Small intestine (tissue), 7 donors: ENCODE results near the gene WASL. TPM values are rescaled to one million over a fixed set of nuclear protein-coding genes. Genes with fewer than 3 reads are reported as not detected.

Source experiments
- DNase-seq, 2 donors: peaks; one replicate each; pipeline versions ENCODE4 v3.0.0 to v3.0.0-alpha.2; 2013
- FAIRE-seq: peaks from 2 replicates; lab custom pipeline; 2012; peaks lifted over from hg19 to GRCh38; lab: Jason Lieb, UNC
- H3K27ac ChIP-seq, 3 donors: one replicate each; pipeline ENCODE4 v1.5.1; 2013; ENCODE audit warnings: low read length in 2 of 3, mild to moderate bottlenecking in 2 of 3, control low read depth in 1 of 3, inconsistent platforms in 1 of 3, low read depth in 1 of 3, moderate library complexity in 1 of 3
- H3K27me3 ChIP-seq, 3 donors: one replicate each; pipeline ENCODE4 v1.6.1; 2013; ENCODE audit warnings: low read length in 3 of 3, inconsistent platforms in 1 of 3; ENCODE audit not compliant: control insufficient read depth in 3 of 3, insufficient read depth in 3 of 3
- H3K36me3 ChIP-seq, 3 donors: one replicate each; pipeline ENCODE4 v1.6.1; 2013; ENCODE audit warnings: low read length in 3 of 3, inconsistent platforms in 1 of 3, low read depth in 1 of 3, mild to moderate bottlenecking in 1 of 3, moderate library complexity in 1 of 3; ENCODE audit not compliant: control insufficient read depth in 3 of 3, insufficient read depth in 2 of 3
- H3K4me1 ChIP-seq, 3 donors: one replicate each; pipeline ENCODE4 v1.6.1; 2013; ENCODE audit warnings: low read length in 2 of 3, inconsistent platforms in 1 of 3, low read depth in 1 of 3, mild to moderate bottlenecking in 1 of 3, moderate library complexity in 1 of 3; ENCODE audit not compliant: control insufficient read depth in 3 of 3, insufficient read depth in 2 of 3
- H3K4me3 ChIP-seq, 3 donors: one replicate each; pipeline ENCODE4 v1.5.1; 2013; ENCODE audit warnings: low read length in 3 of 3, control low read depth in 1 of 3, inconsistent platforms in 1 of 3, low read depth in 1 of 3, mild to moderate bottlenecking in 1 of 3, moderate library complexity in 1 of 3
- H3K9me3 ChIP-seq, 2 donors: one replicate each; pipeline ENCODE4 v1.6.1; 2013; ENCODE audit warnings: low read depth in 1 of 2, low read length in 1 of 2; ENCODE audit not compliant: control insufficient read depth in 2 of 2, insufficient read depth in 1 of 2
- WGBS, 3 donors: extraction: QIAGEN DNeasy Blood & Tissue Kit; methylation state at CpG; one replicate each; pipeline ENCODE4 v1.1.7; 2013; 5-methylcytosine and 5-hydroxymethylcytosine counted together
- polyA plus RNA-seq, 4 donors: library from polyadenylated mRNA; stranded (reverse) in 3 of 4; unstranded in 1 of 4; fragments of 200-250 nt in 3 of 4; fragments of 120-200 nt in 1 of 4; gene quantifications; one replicate each; pipeline versions ENCODE4 v1.2.1 to v1.2.3, GENCODE V29; 2013
- donor health status: healthy with polysubstance abuse.
- donor health status: control.
- donor health status: control.
- donor health status: Bipolar disorder and iron deficiency.
- donor health status: healthy.

The WASL gene
- polyA plus RNA-seq, 4 donors: 26.8 to 73.1 (median 36.3) TPM

DNA sequence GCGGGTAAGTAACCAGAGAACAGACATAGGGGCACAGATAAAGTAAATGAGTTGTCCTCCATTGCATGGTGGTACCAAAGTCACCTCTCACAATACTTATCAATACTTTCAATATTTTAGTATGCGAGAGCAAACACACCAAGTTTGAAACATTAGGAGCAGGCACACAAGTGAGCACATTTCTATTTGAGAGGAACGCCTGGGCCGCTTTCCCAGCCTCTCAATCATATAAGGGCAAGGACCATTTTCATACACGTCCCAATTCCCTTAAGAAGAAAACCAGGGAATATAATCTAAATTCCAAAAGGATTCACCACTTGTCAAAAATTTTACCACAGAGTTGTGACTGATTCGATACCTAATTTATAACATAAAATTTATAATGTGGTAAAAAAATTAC is 85.6 kb downstream of the WASL start:
- no peak for DNase-seq
- no peaks in the 10 kb centered on the region for H3K36me3 ChIP-seq
- FAIRE-seq: no peak
- H3K4me3 ChIP-seq: no peak overlapping the region
- peaks cover 0 to 2% (median 0%) of the 10 kb centered on the region in 3 donors for H3K4me1 ChIP-seq
- H3K27ac ChIP-seq: no peak overlapping the region
- no peaks in the 10 kb centered on the region for H3K9me3 ChIP-seq
- 92 to 97% (median 96%) methylated on average over 6 of the region's 6 CpGs for WGBS, 3 donors
- H3K27me3 ChIP-seq: no peaks in the 10 kb centered on the region

GRCh38 chr7:123662755-123663154 is 86.0 kb downstream of the WASL start:
- H3K36me3 ChIP-seq: no peaks in the 10 kb centered on the region

GRCh38 chr7:123662293-123662692 is 86.5 kb downstream of the WASL start:
- peaks cover 0 to 4% (median 0%) of the 10 kb centered on the region in 3 donors for H3K4me1 ChIP-seq
- 90 to 92% (median 91%) methylated on average over 15 of the region's 15 CpGs for WGBS, 3 donors
- H3K27me3 ChIP-seq: no peaks in the 10 kb centered on the region
- H3K27ac ChIP-seq: no peak overlapping the region
- DNase-seq (no peak), FAIRE-seq (no peak)
- no peaks in the 10 kb centered on the region for H3K36me3 ChIP-seq
- no peaks in the 10 kb centered on the region for H3K9me3 ChIP-seq
- H3K4me3 ChIP-seq: no peak overlapping the region

More at GRCh38 chr7:123662755-123663154, 86.0 kb downstream of the WASL start:
- FAIRE-seq (no peak), DNase-seq (no peak)
- H3K4me1 ChIP-seq: peaks cover 0 to 4% (median 0%) of the 10 kb centered on the region in 3 donors
- H3K27me3 ChIP-seq: no peaks in the 10 kb centered on the region
- H3K4me3 ChIP-seq: no peak overlapping the region
- H3K27ac ChIP-seq: no peak overlapping the region
- H3K9me3 ChIP-seq: no peaks in the 10 kb centered on the region
- WGBS, 3 donors: 67 to 74% (median 68%) methylated on average over 3 of the region's 3 CpGs

GRCh38 chr7:123661765-123662164 is 87.0 kb downstream of the WASL start:
- Histone ChIP-seq H3K4me1 (peaks cover 0 to 4% (median 0%) of the 10 kb centered on the region in 3 donors), H3K9me3 (no peaks in the 10 kb centered on the region), H3K27me3 (no peaks in the 10 kb centered on the region), H3K27ac (no peak overlapping the region), H3K4me3 (no peak overlapping the region), H3K36me3 (no peaks in the 10 kb centered on the region)
- 62 to 88% (median 82%) methylated on average over 1 of the region's 1 CpG for WGBS, 3 donors
- no peak for DNase-seq
- FAIRE-seq: no peak

GRCh38 chr7:123660514-123661354 is 88.1 kb downstream of the WASL start:
- 54 to 65% (median 60%) methylated on average over 8 of the region's 8 CpGs for WGBS, 3 donors
- Histone ChIP-seq H3K4me3 (no peak overlapping the region), H3K36me3 (no peaks in the 10 kb centered on the region), H3K27me3 (peaks cover 0 to 3% (median 0%) of the 10 kb centered on the region in 3 donors), H3K9me3 (no peaks in the 10 kb centered on the region), H3K27ac (no peak overlapping the region), H3K4me1 (peaks cover 0 to 4% (median 0%) of the 10 kb centered on the region in 3 donors)
- DNase-seq: no peak
- FAIRE-seq: no peak

GRCh38 chr7:123658023-123658422 is 90.8 kb downstream of the WASL start:
- Histone ChIP-seq H3K27ac (no peak overlapping the region), H3K4me3 (no peak overlapping the region), H3K9me3 (no peaks in the 10 kb centered on the region), H3K27me3 (peaks cover 0 to 4% (median 0%) of the 10 kb centered on the region in 3 donors), H3K4me1 (peaks cover 0 to 4% (median 0%) of the 10 kb centered on the region in 3 donors), H3K36me3 (no peaks in the 10 kb centered on the region)
- WGBS, 3 donors: 24 to 58% (median 43%) methylated on average over 6 of the region's 6 CpGs
- DNase-seq: peak; percentile 61 to 81
- FAIRE-seq: no peak

GRCh38 chr7:123657304-123657685 is 91.5 kb downstream of the WASL start:
- H3K4me3 ChIP-seq: no peak overlapping the region
- FAIRE-seq (no peak), DNase-seq (no peak)
- no peaks in the 10 kb centered on the region for H3K9me3 ChIP-seq
- H3K4me1 ChIP-seq: peaks cover 0 to 4% (median 0%) of the 10 kb centered on the region in 3 donors
- 27 to 58% (median 36%) methylated on average over 1 of the region's 1 CpG for WGBS, 3 donors
- H3K36me3 ChIP-seq: no peaks in the 10 kb centered on the region
- peaks cover 0 to 4% (median 0%) of the 10 kb centered on the region in 3 donors for H3K27me3 ChIP-seq
- no peak overlapping the region for H3K27ac ChIP-seq

DNA sequence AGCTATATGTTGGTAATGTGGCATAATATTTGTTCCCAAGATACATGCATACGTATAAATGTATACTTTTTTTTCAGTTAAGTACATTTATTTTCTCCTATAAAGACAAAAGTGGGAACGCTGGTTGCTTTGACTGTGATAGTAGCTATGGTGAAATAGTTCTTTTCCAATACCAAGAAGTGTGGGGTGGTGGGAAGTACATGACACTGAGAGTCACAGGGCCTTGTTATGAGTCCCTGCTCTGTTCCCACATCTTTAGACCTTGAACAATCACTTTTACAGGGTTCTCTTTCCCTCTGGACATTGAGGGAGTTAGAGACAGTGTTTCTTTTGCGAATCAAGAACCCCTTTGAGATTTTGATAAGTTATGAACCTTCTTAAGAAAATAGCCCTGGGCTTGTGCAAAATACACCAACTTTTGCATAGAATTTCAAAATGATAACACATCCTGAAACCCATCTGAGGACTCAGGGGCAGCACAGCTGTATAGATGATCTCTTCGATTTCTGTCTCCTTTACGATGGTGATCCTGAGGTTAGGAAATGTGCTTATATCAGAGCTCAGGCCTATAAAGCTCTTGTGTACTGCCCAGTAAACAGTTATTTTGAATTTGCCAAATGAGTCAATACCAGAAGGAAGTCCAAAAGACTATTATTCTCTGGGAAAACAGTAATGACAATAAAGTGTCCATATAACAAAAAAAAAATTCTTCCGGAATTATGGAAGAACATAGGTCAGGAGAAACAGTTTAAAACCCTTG is 92.1 kb downstream of the WASL start:
- FAIRE-seq (no peak), DNase-seq (no peak)
- Histone ChIP-seq H3K4me3 (no peak overlapping the region), H3K27ac (no peak overlapping the region), H3K36me3 (no peaks in the 10 kb centered on the region), H3K27me3 (peaks cover 0 to 4% (median 0%) of the 10 kb centered on the region in 3 donors), H3K4me1 (peaks cover 0 to 4% (median 0%) of the 10 kb centered on the region in 3 donors), H3K9me3 (no peaks in the 10 kb centered on the region)
- WGBS, 3 donors: 83 to 89% (median 86%) methylated on average over 6 of the region's 6 CpGs
